ENCODE results near the gene DLG1.

GRCh38 chr3:197328198-197328597, 29.8 kb upstream of the DLG1 start:
- TF ChIP-seq SUZ12 (IDR thresholded peaks at IDR 0.05; ENCODE audit: extremely low read depth, insufficient read depth, insufficient read length) (no peak), YY1 (IDR thresholded peaks at IDR 0.05; ENCODE audit: insufficient read depth, insufficient read length) (no peak), ZNF274 (IDR thresholded peaks at IDR 0.05; ENCODE audit: low read depth, low read length) (no peak)
